Retina (tissue), 1 donor: ENCODE results near the gene CARD6.
"Not testable (repeated sequence)": the region's sequence is repeated elsewhere in the genome, so short reads cannot be mapped to it uniquely, and the experiment has no call there.

ENCODE experiments used
- DNase-seq: peaks from one replicate; pipeline ENCODE4 v3.0.0-alpha.2; 2016

The CARD6 gene

GRCh38 chr5:40841068-40841805 lies at the start of gene CARD6:
Gene CARD6 (plus strand): TSS chr5:40841367. CDS start chr5:40841383, 16 bp downstream.
- no peak for DNase-seq

GRCh38 chr5:40791715-40792139 lies 49.4 kb upstream of the CARD6 start:
- DNase-seq: no peak

- not testable (repeated sequence) for DNase-seq
These were observed 48.5 kb upstream of the CARD6 start for GRCh38 chr5:40792691-40793090.

- not testable (repeated sequence) for DNase-seq
These were observed 46.8 kb upstream of the CARD6 start for GRCh38 chr5:40794340-40794739.

- not testable (repeated sequence) for DNase-seq
These were observed 46.3 kb upstream of the CARD6 start for GRCh38 chr5:40794877-40795276.

GRCh38 chr5:40796487-40796889 lies 44.7 kb upstream of the CARD6 start:
- no peak for DNase-seq

- peak; percentile 93 for DNase-seq
These were observed 43.7 kb upstream of the CARD6 start for GRCh38 chr5:40797273-40798011.

- DNase-seq: peak; percentile 95
These were observed 43.0 kb upstream of the CARD6 start, which contains the start of gene PRKAA1 for GRCh38 chr5:40798012-40798800. Gene PRKAA1 (minus strand): TSS chr5:40798374. CDS start chr5:40798189, 185 bp downstream.

GRCh38 chr5:40798801-40799210 lies 42.4 kb upstream of the CARD6 start:
- DNase-seq: no peak

GRCh38 chr5:40799258-40799657 lies 41.9 kb upstream of the CARD6 start:
- DNase-seq: peak; percentile 11

GRCh38 chr5:40801771-40802562 lies 39.2 kb upstream of the CARD6 start:
- no peak for DNase-seq

GRCh38 chr5:40812125-40812524 lies 29.0 kb upstream of the CARD6 start:
- DNase-seq: no peak

GRCh38 chr5:40813698-40814281 lies 27.4 kb upstream of the CARD6 start:
- no peak for DNase-seq

- DNase-seq: no peak
These were observed 17.7 kb upstream of the CARD6 start for GRCh38 chr5:40823459-40823858.

- not testable (repeated sequence) for DNase-seq
These were observed 15.6 kb upstream of the CARD6 start for GRCh38 chr5:40825461-40826043.

- DNase-seq: no peak
These were observed 14.5 kb upstream of the CARD6 start for GRCh38 chr5:40826489-40827187.

GRCh38 chr5:40827188-40827977 lies 13.8 kb upstream of the CARD6 start:
- DNase-seq: no peak

- DNase-seq: no peak
These were observed 13.0 kb upstream of the CARD6 start for GRCh38 chr5:40828021-40828631.
